ENCODE data around the gene TSEN34. TPM values are rescaled to one million over a fixed set of nuclear protein-coding genes. Genes with fewer than 3 reads are reported as not detected.

TSEN34 gene
- total RNA-seq, 4 donors from 2014 or later, result 40.9 to 48.9 (median 43.9) TPM

DNA sequence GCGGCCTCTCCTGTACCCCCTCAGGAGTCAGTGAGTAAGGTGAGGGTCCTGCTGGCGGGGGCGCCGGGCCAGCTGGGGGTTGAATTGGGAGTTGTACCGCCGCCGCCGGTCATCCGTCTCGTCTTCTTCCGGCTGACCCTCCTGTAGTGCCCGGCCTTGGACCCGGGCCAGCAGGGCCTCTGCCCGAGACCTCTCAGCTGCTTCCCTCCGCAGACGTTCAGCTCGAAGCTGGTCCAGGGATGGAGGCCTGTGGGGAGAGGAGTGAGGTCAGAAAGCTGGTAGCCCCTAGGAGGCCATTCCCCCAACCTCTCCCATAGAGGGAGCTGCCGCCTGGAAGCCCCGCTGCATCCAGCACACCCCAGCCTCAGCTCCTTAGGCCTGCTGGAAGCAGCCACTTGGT, 35.4 kb upstream of the TSEN34 start:
- H3K9me3 ChIP-seq, result no peaks in the 10 kb centered on the region
- TF ChIP-seq CTCF (IDR thresholded peaks at IDR 0.05 in 4 of 5, conservative IDR thresholded peaks at IDR 0.05 in 1 of 5), result no peak
- TF ChIP-seq POLR2A (IDR thresholded peaks at IDR 0.05), result no peak
- H3K4me1 ChIP-seq, result peaks cover 15 to 20% of the 10 kb centered on the region in 2 donors
- intact Hi-C loops (cut with DNase I; ENCODE audit: low total_unique reads) (no loop called here), in situ Hi-C loops (cut with MboI; ENCODE audit: low sequenced_read_pairs in 4 of 4) (no loop called here)
- DNase-seq, result no peak
- no peaks in the 10 kb centered on the region for H3K27me3 ChIP-seq
- peaks cover 0 to 75% of the 10 kb centered on the region in 2 donors for H3K36me3 ChIP-seq
- ATAC-seq, result no peak
- H3K27ac ChIP-seq, result no peak overlapping the region
- no peak overlapping the region for H3K4me3 ChIP-seq

DNA sequence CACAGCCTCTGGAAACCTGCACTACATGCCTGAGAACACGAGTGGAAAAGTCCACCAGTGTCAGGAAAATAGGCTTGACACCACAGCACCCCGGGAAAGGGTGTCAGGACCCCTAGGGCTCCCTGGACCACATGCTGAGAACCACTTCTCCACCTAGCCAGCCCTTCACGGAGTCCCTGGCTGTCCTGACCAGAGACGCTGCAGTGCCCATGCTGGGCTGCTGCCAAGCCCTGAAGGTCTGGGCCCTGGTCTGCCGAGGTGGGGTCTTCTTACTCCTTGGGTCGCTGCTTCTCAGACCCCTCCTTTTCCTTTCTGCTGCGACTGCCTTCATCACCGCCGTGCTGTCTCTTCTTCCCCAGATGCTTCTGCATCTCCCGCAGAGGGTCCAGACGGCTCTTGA, 34.6 kb upstream of the TSEN34 start:
- intact Hi-C loops (cut with DNase I; ENCODE audit: low total_unique reads), result no loop called here
- peaks cover 19 to 24% of the 10 kb centered on the region in 2 donors for H3K4me1 ChIP-seq
- H3K27ac ChIP-seq, result no peak overlapping the region
- H3K9me3 ChIP-seq, result no peaks in the 10 kb centered on the region
- DNase-seq (no peak), ATAC-seq (no peak)
- TF ChIP-seq CTCF (IDR thresholded peaks at IDR 0.05 in 4 of 5, conservative IDR thresholded peaks at IDR 0.05 in 1 of 5) (no peak), POLR2A (IDR thresholded peaks at IDR 0.05) (no peak)
- in situ Hi-C loops (cut with MboI; ENCODE audit: low sequenced_read_pairs in 4 of 4), result no loop called here
- peaks cover 0 to 67% of the 10 kb centered on the region in 2 donors for H3K36me3 ChIP-seq
- H3K27me3 ChIP-seq, result no peaks in the 10 kb centered on the region
- no peak overlapping the region for H3K4me3 ChIP-seq

DNA sequence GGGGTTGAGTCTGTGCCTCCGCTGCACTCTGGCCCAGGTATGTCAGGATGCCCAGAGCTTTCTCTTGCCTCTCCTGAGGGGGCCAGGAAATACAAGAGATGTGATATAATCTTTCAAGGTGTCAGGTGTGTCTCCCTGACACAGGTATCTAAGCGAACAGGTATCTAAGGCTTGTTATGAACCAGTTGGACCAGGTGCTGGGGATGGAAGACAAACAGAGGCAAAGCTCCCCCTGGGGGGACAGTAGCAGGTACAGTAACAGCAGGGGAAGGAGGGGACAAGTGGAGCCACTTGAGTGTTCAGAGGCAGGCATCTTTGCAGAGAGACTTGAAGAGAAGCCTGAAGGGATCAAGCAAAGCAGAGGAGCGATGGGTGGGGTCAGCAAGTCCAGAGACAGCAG, 34.2 kb upstream of the TSEN34 start:
- no peak for DNase-seq
- no peak for TF ChIP-seq CTCF (IDR thresholded peaks at IDR 0.05 in 4 of 5, conservative IDR thresholded peaks at IDR 0.05 in 1 of 5)
- TF ChIP-seq POLR2A (IDR thresholded peaks at IDR 0.05), result no peak
- H3K36me3 ChIP-seq, result peaks cover 0 to 62% of the 10 kb centered on the region in 2 donors
- intact Hi-C loops (cut with DNase I; ENCODE audit: low total_unique reads), result no loop called here
- no peak overlapping the region for H3K27ac ChIP-seq
- H3K4me1 ChIP-seq, result peaks cover 19 to 28% of the 10 kb centered on the region in 2 donors
- in situ Hi-C loops (cut with MboI; ENCODE audit: low sequenced_read_pairs in 4 of 4), result no loop called here
- ATAC-seq, result no peak
- H3K9me3 ChIP-seq, result no peaks in the 10 kb centered on the region
- H3K27me3 ChIP-seq, result no peaks in the 10 kb centered on the region
- H3K4me3 ChIP-seq, result no peak overlapping the region

GRCh38 chr19:54158812-54159351, 32.2 kb upstream of the TSEN34 start:
- intact Hi-C loops (cut with DNase I; ENCODE audit: low total_unique reads), result loop anchor here (1.0 to 2.0 kb wide), 4 partner anchors 19 to 56 kb away; partner anchors contain the start of genes CNOT3, MBOAT7 and NDUFA3
- no peak for ATAC-seq
- TF ChIP-seq CTCF (IDR thresholded peaks at IDR 0.05 in 4 of 5, conservative IDR thresholded peaks at IDR 0.05 in 1 of 5), result no peak
- TF ChIP-seq POLR2A (IDR thresholded peaks at IDR 0.05), result no peak

More at GRCh38 chr19:54158812-54159351, 32.2 kb upstream of the TSEN34 start:
- peak overlapping the region; percentile 62 to 86 (median 80) for H3K4me3 ChIP-seq
- H3K4me1 ChIP-seq, result peaks cover 23 to 36% of the 10 kb centered on the region in 2 donors
- H3K27ac ChIP-seq, result peak overlapping the region; percentile 93 to 98 (median 96)
- DNase-seq, result no peak
- H3K36me3 ChIP-seq, result peaks cover 0 to 43% of the 10 kb centered on the region in 2 donors
- peaks cover 0 to 3% (median 0%) of the 10 kb centered on the region in 3 donors for H3K27me3 ChIP-seq
- in situ Hi-C loops (cut with MboI; ENCODE audit: low sequenced_read_pairs in 4 of 4), result no loop called here
- no peaks in the 10 kb centered on the region for H3K9me3 ChIP-seq
